Left kidney (tissue), 2 donors: ENCODE results near the gene USB1. TPM values are rescaled to one million over a fixed set of nuclear protein-coding genes. Genes with fewer than 3 reads are reported as not detected.

Source experiments
- DNase-seq: peaks from one replicate; pipeline ENCODE4 v3.0.0-alpha.2; 2013
- polyA plus RNA-seq: library from polyadenylated mRNA; unstranded; fragments of 120-200 nt; gene quantifications from one replicate; pipeline ENCODE4 v1.2.1, GENCODE V29; 2013; ENCODE audit not compliant: insufficient read length

USB1 gene
- polyA plus RNA-seq, 1 donor: 23.8 TPM

- no peak for DNase-seq
Measured at GRCh38 chr16:58048494-58049231, 47.5 kb downstream of the USB1 start.

GRCh38 chr16:58049232-58050185 is 48.3 kb downstream of the USB1 start:
- no peak for DNase-seq

GRCh38 chr16:58051296-58051695 is 50.1 kb downstream of the USB1 start:
- DNase-seq: no peak

GRCh38 chr16:58051821-58052603 is 50.8 kb downstream of the USB1 start:
- DNase-seq: no peak

GRCh38 chr16:58053682-58054005 is 52.4 kb downstream of the USB1 start:
- DNase-seq: no peak

- no peak for DNase-seq
Measured at GRCh38 chr16:58054289-58054688, 53.1 kb downstream of the USB1 start.

- no peak for DNase-seq
Measured at GRCh38 chr16:58056580-58056979, 55.4 kb downstream of the USB1 start.

- no peak for DNase-seq
Measured at GRCh38 chr16:58057121-58057520, 55.9 kb downstream of the USB1 start.

- DNase-seq: no peak
Measured at GRCh38 chr16:58057784-58058183, 56.6 kb downstream of the USB1 start.

GRCh38 chr16:58062821-58063220 is 61.6 kb downstream of the USB1 start:
- no peak for DNase-seq

GRCh38 chr16:58063377-58064076 is 62.3 kb downstream of the USB1 start:
- DNase-seq: no peak

GRCh38 chr16:58070585-58070984 is 69.4 kb downstream of the USB1 start:
- DNase-seq: no peak

Other genes with a start within 250 kb of the USB1 start
- 55.0 TPM for gene KIFC3, start 198.9 kb upstream of the USB1 start, polyA plus RNA-seq
- 0.02 TPM for gene CNGB1, start 30.3 kb upstream of the USB1 start, polyA plus RNA-seq
- 8.3 TPM for gene ZNF319, start 735 bp upstream of the USB1 start, polyA plus RNA-seq
- 12.1 TPM for gene MMP15, start 24.3 kb downstream of the USB1 start, polyA plus RNA-seq
- 69.0 TPM for gene CFAP20, start 128.0 kb downstream of the USB1 start, polyA plus RNA-seq
- 80.1 TPM for gene CSNK2A2, start 196.7 kb downstream of the USB1 start, polyA plus RNA-seq